H1 (cell line): Measurements from ENCODE around the gene RSAD2.

Experiments used
- ATF3 ChIP-seq: IDR thresholded peaks from 2 replicates; pipeline ENCODE4 v1.6.1; 2011; ENCODE audit warnings: low read depth, mild to moderate bottlenecking, low read length; ENCODE audit not compliant: insufficient read depth
- CTCF ChIP-seq, 3 experiments: IDR thresholded peaks; 1 replicate in 2 of 3; 2 replicates in 1 of 3; pipeline versions ENCODE4 v1.5.1 to v1.6.1; 2011; ENCODE audit warnings: low read length in 3 of 3, mild to moderate bottlenecking in 3 of 3, inconsistent platforms in 2 of 3, low read depth in 1 of 3, moderate library complexity in 1 of 3; ENCODE audit not compliant: insufficient read depth in 1 of 3; ENCODE audit errors: control extremely low read depth in 1 of 3
- KDM1A ChIP-seq: fragments of 200-600, 300-600 bp; sonication (generic); IDR thresholded peaks from 2 replicates; pipeline ENCODE4 v1.7.1; 2016; ENCODE audit warnings: mild to moderate bottlenecking, low read length, borderline replicate concordance
- MAX ChIP-seq: IDR thresholded peaks from 2 replicates; pipeline ENCODE4 v1.6.1; 2012; ENCODE audit warnings: inconsistent platforms
- POLR2AphosphoS5 ChIP-seq: IDR thresholded peaks from 2 replicates; pipeline ENCODE4 v1.6.1; 2011; ENCODE audit warnings: low read depth, low read length

GRCh38 chr2:6866982-6867381 is 10.6 kb upstream of the RSAD2 start:
- no peak for TF ChIP-seq ATF3
- no peak for TF ChIP-seq CTCF (IDR thresholded peaks at IDR 0.05; ENCODE audit: control extremely low read depth in 1 of 3, insufficient read depth in 1 of 3, low read depth in 1 of 3, low read length in 3 of 3)
- TF ChIP-seq POLR2AphosphoS5 = no peak
- no peak for TF ChIP-seq MAX
- TF ChIP-seq KDM1A = no peak
